ENCODE measurements around the gene ZSCAN30.
"Not testable (repeated sequence)": the region's sequence is repeated elsewhere in the genome, so short reads cannot be mapped to it uniquely, and the experiment has no call there.

ZSCAN30 gene

DNA sequence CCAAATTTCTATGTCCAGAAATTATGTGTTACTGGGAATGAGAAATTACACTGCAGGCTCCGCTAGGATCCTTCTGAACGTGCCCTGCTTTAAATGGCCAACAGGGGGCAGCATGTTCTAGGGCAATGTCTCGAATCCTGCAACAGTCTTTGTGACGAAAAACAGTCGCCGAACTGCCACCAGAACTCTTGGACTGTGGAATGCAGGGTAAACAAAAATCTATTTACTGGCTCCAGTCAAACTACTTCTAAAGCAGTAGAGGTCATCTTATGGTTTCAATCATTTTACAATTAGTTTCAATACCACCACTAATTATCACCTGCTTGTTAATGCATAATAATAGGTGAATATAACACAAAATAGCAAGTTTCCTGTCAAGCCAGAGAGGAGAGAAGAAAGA, 59.0 kb downstream of the ZSCAN30 start:
- DNase-seq = peak; percentile 83

DNA sequence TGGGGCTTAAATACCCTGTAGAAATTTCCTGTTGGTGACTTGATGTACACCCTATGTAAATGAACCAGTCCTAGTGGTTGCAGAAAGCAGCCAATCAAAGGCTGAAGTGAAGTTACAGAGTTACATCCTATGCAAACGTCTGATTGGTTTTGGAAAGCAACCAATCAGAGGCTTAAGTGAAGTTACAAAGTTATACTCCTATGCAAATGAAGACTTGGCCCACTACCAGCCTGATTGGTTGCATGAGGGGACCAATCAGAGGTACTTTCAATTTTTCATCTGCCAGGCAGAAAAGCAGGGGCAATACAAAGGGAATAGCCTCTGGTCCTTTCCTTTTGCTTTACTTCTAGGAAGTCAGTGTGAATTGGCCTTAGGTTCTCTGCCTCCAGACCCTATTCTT, 62.8 kb downstream of the ZSCAN30 start:
- DNase-seq = no peak

DNA sequence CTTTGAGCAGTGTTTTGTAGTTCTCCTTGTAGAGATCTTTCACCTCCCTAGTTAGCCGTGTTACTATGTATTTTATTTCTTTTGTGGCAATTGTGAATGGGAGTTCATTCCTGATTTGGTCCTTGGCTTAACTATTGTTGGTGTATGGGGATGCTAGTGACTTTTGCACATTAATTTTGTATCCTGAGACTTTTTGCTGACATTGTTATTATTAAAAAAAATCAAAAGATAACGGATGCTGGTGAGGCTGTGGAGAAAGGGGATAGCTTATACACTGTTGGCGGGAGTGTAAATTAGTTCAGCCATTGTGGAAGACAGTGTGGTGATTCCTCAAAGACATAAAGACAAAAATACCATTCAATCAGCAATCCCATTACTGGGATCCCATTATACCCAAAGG, 66.2 kb downstream of the ZSCAN30 start:
- DNase-seq = no peak

DNA sequence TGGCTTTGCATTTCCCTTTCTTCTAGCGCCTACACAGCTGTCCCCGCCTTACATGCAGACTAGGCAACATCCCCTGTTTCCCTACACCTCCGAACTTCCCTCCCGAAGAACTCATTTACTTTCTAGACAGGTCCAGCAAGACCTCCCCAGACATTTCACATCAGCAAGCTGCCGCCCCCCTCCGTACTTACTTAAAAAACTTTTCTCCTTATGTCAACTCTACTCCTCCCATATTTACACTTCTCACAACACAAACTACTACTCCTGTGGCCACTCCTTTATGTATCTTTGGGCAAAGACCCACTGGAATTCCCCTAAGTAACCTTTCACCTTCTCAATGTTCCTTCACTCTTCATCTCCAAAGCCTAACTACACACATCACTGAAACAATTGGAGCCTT, 69.6 kb downstream of the ZSCAN30 start:
- DNase-seq = no peak

DNA sequence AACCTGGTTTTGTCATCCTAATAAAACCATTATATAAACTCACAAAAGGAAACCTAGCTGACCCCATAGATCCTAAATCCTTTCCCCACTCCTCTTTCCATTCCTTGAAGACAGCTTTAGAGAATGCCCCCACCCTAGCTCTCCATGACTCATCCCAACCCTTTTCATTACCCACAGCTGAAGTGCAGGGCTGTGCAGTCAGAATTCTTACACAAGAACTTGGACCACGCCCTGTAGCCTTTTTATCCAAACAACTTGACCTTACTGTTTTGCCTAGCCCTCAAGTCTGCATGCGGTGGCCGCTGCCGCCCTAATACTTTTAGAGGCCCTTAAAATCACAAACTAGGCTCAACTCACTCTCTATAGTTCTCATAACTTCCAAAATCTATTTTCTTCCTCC, 70.7 kb downstream of the ZSCAN30 start:
- not testable (repeated sequence) for DNase-seq

DNA sequence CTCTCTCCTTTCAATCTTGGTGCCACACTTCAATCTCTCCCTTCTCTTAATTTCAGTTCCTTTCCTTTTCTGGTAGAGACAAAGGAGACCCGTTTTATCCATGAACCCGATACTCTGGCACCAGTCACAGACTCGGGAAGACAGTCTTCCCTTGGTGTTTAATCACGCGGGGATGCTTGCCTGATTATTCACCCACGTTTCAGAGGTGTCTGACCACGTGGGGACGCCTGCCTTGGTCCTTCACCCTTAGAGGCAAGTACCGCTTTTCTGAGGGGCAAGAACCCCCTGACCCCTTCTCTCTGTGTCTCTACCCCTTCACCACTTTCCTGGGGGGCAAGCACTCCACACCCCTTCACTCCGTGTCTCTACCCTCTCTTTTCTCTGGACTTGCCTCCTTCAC, 73.4 kb downstream of the ZSCAN30 start:
- DNase-seq = not testable (repeated sequence)

DNA sequence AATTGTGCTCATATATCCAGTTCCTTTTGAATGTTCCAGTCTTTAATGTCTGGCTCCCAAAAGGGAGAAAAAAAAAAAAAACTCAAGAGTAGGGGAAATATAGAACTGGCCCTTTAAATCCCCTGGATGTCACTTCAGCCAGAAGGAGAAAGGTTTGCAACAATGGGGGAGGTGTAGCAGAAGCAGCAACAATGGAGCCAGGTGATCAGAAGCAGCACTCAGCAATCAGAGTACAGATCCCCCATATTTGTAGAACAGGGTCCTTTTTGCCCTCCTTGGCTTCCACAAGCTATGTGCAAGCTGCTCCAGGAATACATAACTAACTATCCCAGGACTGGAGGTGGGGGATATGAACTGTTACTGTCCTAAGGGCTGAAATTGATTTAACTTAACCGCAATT, 75.0 kb downstream of the ZSCAN30 start:
- DNase-seq = no peak

DNA sequence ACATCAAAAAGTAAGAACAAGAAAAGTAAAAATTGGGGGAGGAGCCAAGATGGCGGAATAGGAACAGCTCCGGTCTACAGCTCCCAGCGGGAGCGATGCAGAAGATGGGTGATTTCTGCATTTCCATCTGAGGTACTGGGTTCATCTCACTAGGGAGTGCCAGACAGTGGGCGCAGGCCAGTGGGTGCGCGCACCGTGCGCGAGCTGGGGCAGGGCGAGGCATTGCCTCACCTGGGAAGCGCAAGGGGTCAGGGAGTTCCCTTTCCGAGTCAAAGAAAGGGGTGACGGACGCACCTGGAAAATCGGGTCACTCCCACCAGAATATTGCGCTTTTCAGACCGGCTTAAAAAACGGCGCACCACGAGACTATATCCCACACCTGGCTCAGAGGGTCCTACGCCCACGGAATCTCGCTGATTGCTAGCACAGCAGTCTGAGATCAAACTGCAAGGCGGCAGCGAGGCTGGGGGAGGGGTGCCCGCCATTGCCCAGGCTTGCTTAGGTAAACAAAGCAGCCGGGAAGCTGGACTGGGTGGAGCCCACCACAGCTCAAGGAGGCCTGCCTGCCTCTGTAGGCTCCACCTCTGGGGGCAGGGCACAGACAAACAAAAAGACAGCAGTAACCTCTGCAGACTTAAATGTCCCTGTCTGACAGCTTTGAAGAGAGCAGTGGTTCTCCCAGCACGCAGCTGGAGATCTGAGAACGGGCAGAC, 84.1 kb downstream of the ZSCAN30 start:
- DNase-seq = not testable (repeated sequence)

DNA sequence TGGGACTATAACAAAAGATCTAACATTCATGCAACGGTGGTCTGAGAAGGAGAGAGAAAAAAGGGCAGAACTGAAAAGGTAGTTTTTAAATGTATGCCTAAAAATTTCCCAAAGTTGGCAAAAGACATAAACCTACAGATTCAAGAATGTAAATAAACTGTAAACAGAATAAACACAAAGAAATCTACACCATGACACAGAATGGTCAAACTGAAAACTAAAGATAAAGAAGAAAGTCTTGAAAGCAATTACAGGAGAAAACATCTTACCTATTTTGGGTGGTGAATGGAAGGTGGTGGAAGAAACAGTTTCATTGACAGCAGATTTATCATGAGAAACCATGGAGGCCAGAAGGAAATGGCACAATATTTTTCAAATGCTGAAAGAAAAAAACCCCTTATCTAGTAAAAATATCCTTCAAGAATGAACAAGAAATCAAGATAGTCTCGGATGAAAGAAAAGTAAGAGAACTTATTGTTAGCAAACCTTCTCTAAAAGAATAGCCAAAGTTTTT, 84.8 kb downstream of the ZSCAN30 start:
- no peak for DNase-seq

DNA sequence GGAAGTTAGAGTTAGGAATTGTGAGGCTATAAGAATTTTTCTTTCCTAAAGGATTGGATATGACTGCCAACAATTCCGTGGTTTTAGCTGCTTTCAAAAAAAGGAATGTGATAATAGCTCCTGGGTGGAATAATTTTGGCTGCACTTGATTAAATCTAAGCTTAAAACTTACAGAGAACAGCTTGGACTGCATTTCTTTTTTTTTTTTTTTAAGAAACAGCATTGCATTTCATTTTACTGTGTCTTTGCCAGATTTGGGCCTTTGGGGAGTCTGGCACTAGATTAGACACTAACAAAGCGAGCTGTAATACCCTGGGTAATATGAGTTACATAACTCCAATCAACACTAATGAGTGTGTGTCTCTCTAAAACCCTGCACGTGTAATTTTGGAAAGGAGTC, 87.0 kb downstream of the ZSCAN30 start:
- DNase-seq = no peak

DNA sequence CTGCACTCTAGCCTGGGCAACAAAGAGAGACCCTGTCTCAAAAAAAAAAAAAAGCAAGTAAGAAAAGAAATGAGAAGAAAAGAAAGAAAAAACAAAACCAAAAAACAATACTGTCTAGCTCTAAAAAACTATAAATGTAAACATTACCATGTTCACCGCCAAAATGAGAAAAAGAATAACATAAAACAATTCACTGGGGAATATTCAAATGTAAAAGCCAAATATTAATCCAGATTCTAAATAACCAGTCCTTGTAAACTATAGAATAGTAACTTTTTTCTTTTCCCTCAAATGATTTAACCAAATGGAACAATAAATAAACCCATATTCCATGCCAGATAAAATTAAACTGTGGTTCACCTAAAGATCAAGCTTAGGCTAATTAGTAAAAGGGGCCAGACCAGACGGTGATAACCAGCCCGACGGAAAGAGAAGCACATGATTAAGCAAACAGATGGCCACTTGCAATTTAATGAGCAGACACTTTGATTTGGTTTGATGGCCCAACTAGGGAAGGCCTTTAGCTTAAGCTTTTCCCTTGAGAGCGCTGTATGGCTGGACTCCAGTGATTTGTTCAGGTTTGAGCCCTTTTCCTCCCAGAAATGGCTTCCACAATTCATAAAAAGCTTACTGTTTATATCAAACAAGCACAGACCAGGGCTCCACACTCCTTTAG, 88.6 kb downstream of the ZSCAN30 start:
- no peak for DNase-seq
